Measurements from ENCODE around the gene SORCS2. TPM values are rescaled to one million over a fixed set of nuclear protein-coding genes. Genes with fewer than 3 reads are reported as not detected.

The SORCS2 gene
- total and polyA plus RNA-seq, 7 donors = 0.18 to 1.5 (median 0.36) TPM

- 52 to 62% (median 59%) methylated on average over 17 to 22 of the region's 22 CpGs for WGBS, 3 donors
- H3K4me3 ChIP-seq = no peak overlapping the region
- ATAC-seq (no peak), DNase-seq (peak in 1 of 2 donors; percentile 45)
- H3K9me3 ChIP-seq = no peaks in the 10 kb centered on the region
- H3K4me1 ChIP-seq = no peaks in the 10 kb centered on the region
- TF ChIP-seq CTCF (IDR thresholded peaks at IDR 0.05) = no peak
- intact Hi-C loops (cut with DNase I) = no loop called here
- H3K27ac ChIP-seq = no peak overlapping the region
- no peaks in the 10 kb centered on the region for H3K36me3 ChIP-seq (ENCODE audit: insufficient read depth in 1 of 2, low read depth in 1 of 2)
- peaks cover 0 to 25% (median 3%) of the 10 kb centered on the region in 3 donors for H3K27me3 ChIP-seq (ENCODE audit: insufficient read depth in 3 of 3, low read length in 2 of 3)
Measured at GRCh38 chr4:7650606-7651385, 458.5 kb downstream of the SORCS2 start.

- DNase-seq (peak; percentile 64 to 67), ATAC-seq (no peak)
- Histone ChIP-seq H3K27ac (no peak overlapping the region), H3K9me3 (no peaks in the 10 kb centered on the region), H3K36me3 (ENCODE audit: insufficient read depth in 1 of 2, low read depth in 1 of 2) (no peaks in the 10 kb centered on the region), H3K27me3 (ENCODE audit: insufficient read depth in 3 of 3, low read length in 2 of 3) (peaks cover 0 to 23% (median 3%) of the 10 kb centered on the region in 3 donors), H3K4me3 (no peak overlapping the region), H3K4me1 (no peaks in the 10 kb centered on the region)
- 46 to 61% (median 49%) methylated on average over 8 of the region's 8 CpGs for WGBS, 3 donors
- intact Hi-C loops (cut with DNase I) = no loop called here
- no peak for TF ChIP-seq CTCF (IDR thresholded peaks at IDR 0.05)
Measured at GRCh38 chr4:7651461-7651921, 459.2 kb downstream of the SORCS2 start.

- Histone ChIP-seq H3K9me3 (no peaks in the 10 kb centered on the region), H3K4me3 (no peak overlapping the region), H3K36me3 (ENCODE audit: insufficient read depth in 1 of 2, low read depth in 1 of 2) (no peaks in the 10 kb centered on the region), H3K4me1 (no peaks in the 10 kb centered on the region), H3K27me3 (ENCODE audit: insufficient read depth in 3 of 3, low read length in 2 of 3) (peaks cover 0 to 18% (median 3%) of the 10 kb centered on the region in 3 donors), H3K27ac (no peak overlapping the region)
- DNase-seq (peak in 1 of 2 donors; percentile 43), ATAC-seq (no peak)
- intact Hi-C loops (cut with DNase I) = no loop called here
- WGBS, 3 donors = 65 to 70% (median 69%) methylated on average over 8 of the region's 8 CpGs
- TF ChIP-seq CTCF (IDR thresholded peaks at IDR 0.05) = no peak
Measured at GRCh38 chr4:7652006-7652405, 459.7 kb downstream of the SORCS2 start.

GRCh38 chr4:7652451-7652881 lies 460.1 kb downstream of the SORCS2 start:
- WGBS, 3 donors = 81 to 87% (median 86%) methylated on average over 5 to 8 of the region's 8 CpGs
- Histone ChIP-seq H3K27ac (no peak overlapping the region), H3K4me1 (no peaks in the 10 kb centered on the region), H3K4me3 (no peak overlapping the region), H3K9me3 (no peaks in the 10 kb centered on the region), H3K27me3 (ENCODE audit: insufficient read depth in 3 of 3, low read length in 2 of 3) (peaks cover 0 to 17% (median 3%) of the 10 kb centered on the region in 3 donors), H3K36me3 (ENCODE audit: insufficient read depth in 1 of 2, low read depth in 1 of 2) (no peaks in the 10 kb centered on the region)
- no peak for TF ChIP-seq CTCF (IDR thresholded peaks at IDR 0.05)
- intact Hi-C loops (cut with DNase I) = no loop called here
- ATAC-seq = no peak
- DNase-seq = peak in 1 of 2 donors; percentile 12

All from psoas muscle (tissue), 8 donors.